ENCODE results near the gene FSIP1. TPM values are rescaled to one million over a fixed set of nuclear protein-coding genes. Genes with fewer than 3 reads are reported as not detected.

FSIP1 gene
- total RNA-seq, 2 donors from 2014 or later = 4.1 to 5.3 TPM

DNA sequence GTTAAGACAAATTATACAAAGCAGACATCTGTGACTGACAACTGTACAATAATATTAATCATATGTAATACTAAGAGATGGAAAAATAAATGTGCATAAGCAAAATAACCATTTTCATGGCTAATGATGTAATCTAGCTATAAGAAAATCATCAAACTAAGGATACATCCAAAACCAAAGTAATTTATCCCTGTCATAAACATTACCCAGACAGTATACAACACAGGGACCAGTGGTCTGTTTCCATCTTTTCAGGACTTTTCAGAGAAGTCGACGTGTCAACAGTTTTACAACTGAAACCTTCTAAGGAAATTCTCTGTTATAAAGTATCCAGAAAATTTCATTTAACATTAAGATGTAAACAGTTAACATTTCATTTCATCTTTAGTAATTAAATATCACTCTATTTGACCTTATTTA is 190.7 kb downstream of the FSIP1 start:
- peaks cover 4% of the 10 kb centered on the region for H3K36me3 ChIP-seq
- H3K4me3 ChIP-seq = no peak overlapping the region
- intact Hi-C loops (cut with DNase I) = loop anchor here (5.0 kb wide), 1 partner anchor 165 kb away; no protein-coding TSS in a partner anchor
- no peak for DNase-seq
- H3K27me3 ChIP-seq = no peaks in the 10 kb centered on the region
- H3K4me1 ChIP-seq = peaks cover 5% of the 10 kb centered on the region
- no peaks in the 10 kb centered on the region for H3K9me3 ChIP-seq
- no peak overlapping the region for H3K27ac ChIP-seq
- H3K9ac ChIP-seq (ENCODE audit: low read depth in 2 of 2, low read length in 2 of 2) = no peak overlapping the region
- TF ChIP-seq, protein P1, sequence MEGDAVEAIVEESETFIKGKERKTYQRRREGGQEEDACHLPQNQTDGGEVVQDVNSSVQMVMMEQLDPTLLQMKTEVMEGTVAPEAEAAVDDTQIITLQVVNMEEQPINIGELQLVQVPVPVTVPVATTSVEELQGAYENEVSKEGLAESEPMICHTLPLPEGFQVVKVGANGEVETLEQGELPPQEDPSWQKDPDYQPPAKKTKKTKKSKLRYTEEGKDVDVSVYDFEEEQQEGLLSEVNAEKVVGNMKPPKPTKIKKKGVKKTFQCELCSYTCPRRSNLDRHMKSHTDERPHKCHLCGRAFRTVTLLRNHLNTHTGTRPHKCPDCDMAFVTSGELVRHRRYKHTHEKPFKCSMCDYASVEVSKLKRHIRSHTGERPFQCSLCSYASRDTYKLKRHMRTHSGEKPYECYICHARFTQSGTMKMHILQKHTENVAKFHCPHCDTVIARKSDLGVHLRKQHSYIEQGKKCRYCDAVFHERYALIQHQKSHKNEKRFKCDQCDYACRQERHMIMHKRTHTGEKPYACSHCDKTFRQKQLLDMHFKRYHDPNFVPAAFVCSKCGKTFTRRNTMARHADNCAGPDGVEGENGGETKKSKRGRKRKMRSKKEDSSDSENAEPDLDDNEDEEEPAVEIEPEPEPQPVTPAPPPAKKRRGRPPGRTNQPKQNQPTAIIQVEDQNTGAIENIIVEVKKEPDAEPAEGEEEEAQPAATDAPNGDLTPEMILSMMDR (IDR thresholded peaks at IDR 0.05) = no peak

- Histone ChIP-seq H3K27me3 (no peaks in the 10 kb centered on the region), H3K27ac (no peak overlapping the region), H3K4me3 (no peak overlapping the region), H3K9me3 (no peaks in the 10 kb centered on the region), H3K36me3 (peaks cover 4% of the 10 kb centered on the region), H3K4me1 (no peaks in the 10 kb centered on the region), H3K9ac (ENCODE audit: low read depth in 2 of 2, low read length in 2 of 2) (no peak overlapping the region)
- intact Hi-C loops (cut with DNase I) = loop anchor here (5.0 kb wide), 1 partner anchor 166 kb away; no protein-coding TSS in a partner anchor
- TF ChIP-seq, protein P1 (IDR thresholded peaks at IDR 0.05) = no peak
- no peak for DNase-seq
Measured at GRCh38 chr15:39591141-39591895, 191.3 kb downstream of the FSIP1 start.

GRCh38 chr15:39589815-39590644 is 192.6 kb downstream of the FSIP1 start:
- no peak overlapping the region for H3K9ac ChIP-seq (ENCODE audit: low read depth in 2 of 2, low read length in 2 of 2)
- H3K4me1 ChIP-seq = no peaks in the 10 kb centered on the region
- H3K36me3 ChIP-seq = peaks cover 4% of the 10 kb centered on the region
- intact Hi-C loops (cut with DNase I) = loop anchor here (5.0 kb wide), 2 partner anchors 97 to 167 kb away; no protein-coding TSS in a partner anchor
- H3K27ac ChIP-seq = no peak overlapping the region
- no peak overlapping the region for H3K4me3 ChIP-seq
- H3K9me3 ChIP-seq = no peaks in the 10 kb centered on the region
- H3K27me3 ChIP-seq = no peaks in the 10 kb centered on the region
- DNase-seq = no peak
- TF ChIP-seq, protein P1 (IDR thresholded peaks at IDR 0.05) = no peak

GRCh38 chr15:39589193-39589814 is 193.3 kb downstream of the FSIP1 start:
- Histone ChIP-seq H3K27me3 (no peaks in the 10 kb centered on the region), H3K27ac (no peak overlapping the region), H3K36me3 (peaks cover 2% of the 10 kb centered on the region), H3K4me1 (no peaks in the 10 kb centered on the region), H3K9ac (ENCODE audit: low read depth in 2 of 2, low read length in 2 of 2) (no peak overlapping the region), H3K4me3 (no peak overlapping the region), H3K9me3 (no peaks in the 10 kb centered on the region)
- TF ChIP-seq, protein P1 (IDR thresholded peaks at IDR 0.05) = no peak
- intact Hi-C loops (cut with DNase I) = loop anchor here (5.0 kb wide), 1 partner anchor 98 kb away; no protein-coding TSS in a partner anchor
- no peak for DNase-seq

DNA sequence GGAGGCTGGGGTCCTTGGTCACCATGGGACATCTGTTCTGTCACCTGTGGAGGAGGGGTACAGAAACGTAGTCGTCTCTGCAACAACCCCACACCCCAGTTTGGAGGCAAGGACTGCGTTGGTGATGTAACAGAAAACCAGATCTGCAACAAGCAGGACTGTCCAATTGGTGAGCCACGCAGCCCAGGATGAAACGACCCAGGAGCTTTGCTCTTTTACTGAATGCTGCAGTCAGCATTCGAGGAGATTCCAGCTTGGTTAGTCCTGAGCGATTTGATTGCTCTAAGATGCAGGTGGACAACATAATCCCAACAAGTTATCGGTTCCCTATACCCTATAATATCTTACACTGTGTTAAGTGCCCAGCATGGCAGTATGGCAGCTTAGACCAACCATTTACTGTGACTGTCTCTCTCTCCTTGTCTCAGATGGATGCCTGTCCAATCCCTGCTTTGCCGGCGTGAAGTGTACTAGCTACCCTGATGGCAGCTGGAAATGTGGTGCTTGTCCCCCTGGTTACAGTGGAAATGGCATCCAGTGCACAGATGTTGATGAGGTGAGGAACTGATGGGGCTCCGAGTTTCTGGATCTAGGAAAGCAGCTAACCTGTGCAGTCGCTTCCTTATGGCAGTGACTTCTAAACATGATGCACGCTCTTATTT is 194.0 kb downstream of the FSIP1 start:
- DNase-seq = no peak
- H3K4me1 ChIP-seq = no peaks in the 10 kb centered on the region
- H3K27ac ChIP-seq = no peak overlapping the region
- H3K4me3 ChIP-seq = no peak overlapping the region
- H3K36me3 ChIP-seq = no peaks in the 10 kb centered on the region
- TF ChIP-seq, protein P1 (IDR thresholded peaks at IDR 0.05) = no peak
- intact Hi-C loops (cut with DNase I) = loop anchor here (5.0 kb wide), 1 partner anchor 99 kb away; no protein-coding TSS in a partner anchor
- H3K27me3 ChIP-seq = no peaks in the 10 kb centered on the region
- H3K9me3 ChIP-seq = no peaks in the 10 kb centered on the region
- no peak overlapping the region for H3K9ac ChIP-seq (ENCODE audit: low read depth in 2 of 2, low read length in 2 of 2)

Measured in colonic mucosa (tissue), 4 donors.